SK-N-SH treated with all-trans-retinoic acid at 6 μM for 48 hours (cell line): Measurements from ENCODE around the gene WIPF1.

Source experiments
- ARNTL ChIP-seq: fragments of 450-650 bp; formaldehyde crosslinking; IDR thresholded peaks from 2 replicates; pipeline ENCODE4 v1.5.0; 2020; ENCODE audit warnings: low read depth, mild to moderate bottlenecking, moderate library complexity, borderline replicate concordance
- BACH2 ChIP-seq: fragments of 250-450 bp; sonication (Bioruptor Pico); IDR thresholded peaks from 2 replicates; pipeline ENCODE4 v1.9.0; 2021; ENCODE audit warnings: mild to moderate bottlenecking, borderline replicate concordance
- CREB5 ChIP-seq: fragments of 250-450 bp; sonication (Bioruptor Pico); IDR thresholded peaks from 2 replicates; pipeline ENCODE4 v1.5.1; 2020; ENCODE audit warnings: low read depth, mild to moderate bottlenecking, moderate library complexity
- CSDC2 ChIP-seq: fragments of 250-450 bp; sonication (Bioruptor Pico); IDR thresholded peaks from 2 replicates; pipeline ENCODE4 v1.5.0; 2020; ENCODE audit warnings: mild to moderate bottlenecking, moderate library complexity
- GLIS3 ChIP-seq: fragments of 250-450 bp; sonication (Bioruptor Pico); IDR thresholded peaks from 2 replicates; pipeline ENCODE4 v1.5.0; 2020; ENCODE audit warnings: mild to moderate bottlenecking, moderate library complexity
- OSR1 ChIP-seq: fragments of 250-450 bp; sonication (Bioruptor Pico); IDR thresholded peaks from 2 replicates; pipeline ENCODE4 v1.8.0; 2022; ENCODE audit warnings: moderate library complexity, mild to moderate bottlenecking, inconsistent platforms
- PATZ1 ChIP-seq: fragments of 250-450 bp; sonication (Bioruptor Pico); IDR thresholded peaks from 2 replicates; pipeline ENCODE4 v1.8.0; 2020; ENCODE audit warnings: mild to moderate bottlenecking, moderate library complexity, borderline replicate concordance
- POU6F1 ChIP-seq: fragments of 250-450 bp; sonication (Bioruptor Pico); IDR thresholded peaks from 2 replicates; pipeline ENCODE4 v1.8.0; 2021; ENCODE audit warnings: low read depth, mild to moderate bottlenecking, moderate library complexity, borderline replicate concordance
- SNAI2 ChIP-seq: fragments of 250-450 bp; sonication (Bioruptor Pico); IDR thresholded peaks from 2 replicates; pipeline ENCODE4 v1.5.0; 2020; ENCODE audit warnings: mild to moderate bottlenecking, moderate library complexity
- TSHZ2 ChIP-seq: fragments of 250-450 bp; sonication (Bioruptor Pico); IDR thresholded peaks from 2 replicates; pipeline ENCODE4 v1.5.0; 2020; ENCODE audit warnings: mild to moderate bottlenecking, moderate library complexity
- ZC3H10 ChIP-seq: fragments of 250-450 bp; sonication (Bioruptor Pico); IDR thresholded peaks from 2 replicates; pipeline ENCODE4 v1.5.1; 2021; ENCODE audit warnings: mild to moderate bottlenecking, moderate library complexity
- ZFP30 ChIP-seq: fragments of 450-650 bp; formaldehyde crosslinking; IDR thresholded peaks from 2 replicates; pipeline ENCODE4 v1.5.0; 2022; ENCODE audit warnings: mild to moderate bottlenecking, moderate library complexity
- ZNF70 ChIP-seq: fragments of 450-650 bp; formaldehyde crosslinking; IDR thresholded peaks from 2 replicates; pipeline ENCODE4 v1.5.0; 2020; ENCODE audit warnings: mild to moderate bottlenecking, moderate library complexity
- ZNF8 ChIP-seq: fragments of 450-650 bp; formaldehyde crosslinking; IDR thresholded peaks from 2 replicates; pipeline ENCODE4 v1.5.0; 2020; ENCODE audit warnings: mild to moderate bottlenecking, moderate library complexity

GRCh38 chr2:174588463-174588862, 9.1 kb downstream of the WIPF1 start:
- TF ChIP-seq ZNF8, result no peak
- no peak for TF ChIP-seq PATZ1
- TF ChIP-seq ZC3H10 (CRISPR knock-in tag), result no peak
- no peak for TF ChIP-seq CREB5 (CRISPR knock-in tag)
- no peak for TF ChIP-seq ZFP30 (CRISPR knock-in tag)
- TF ChIP-seq POU6F1 (CRISPR knock-in tag), result no peak
- no peak for TF ChIP-seq BACH2
- no peak for TF ChIP-seq TSHZ2 (CRISPR knock-in tag)
- TF ChIP-seq ARNTL (CRISPR knock-in tag), result no peak
- no peak for TF ChIP-seq OSR1
- TF ChIP-seq CSDC2, result no peak
- no peak for TF ChIP-seq GLIS3 (CRISPR knock-in tag)
- TF ChIP-seq ZNF70 (CRISPR knock-in tag), result no peak
- TF ChIP-seq SNAI2 (CRISPR knock-in tag), result no peak
